Natural killer cell (primary cell): Measurements from ENCODE around the gene CD52. TPM values are rescaled to one million over a fixed set of nuclear protein-coding genes. Genes with fewer than 3 reads are reported as not detected.

Experiments used
- ATAC-seq, 3 donors: fragments of 150-1000 bp in 2 of 3; fragments of 200-7000 bp in 1 of 3; cut with Tn5 transposase; 1 replicate in 1 of 3; 2 replicates in 2 of 3; pipeline ENCODE4 v1.10.0; 2021; ENCODE audit warnings: mild to moderate bottlenecking in 2 of 3, moderate library complexity in 2 of 3
- DNase-seq, 2 donors: peaks; one replicate each; pipeline versions ENCODE4 v3.0.0 to v3.0.0-alpha.2; 2013 to 2021; ENCODE audit warnings: mixed read lengths in 1 of 2
- H3K27ac ChIP-seq: one replicate; pipeline ENCODE4 v1.5.1; 2013; ENCODE audit warnings: mild to moderate bottlenecking, low read length
- H3K27me3 ChIP-seq: one replicate; pipeline ENCODE4 v1.6.1; 2013; ENCODE audit warnings: low read length; ENCODE audit not compliant: control insufficient read depth, insufficient read depth
- H3K36me3 ChIP-seq: one replicate; pipeline ENCODE4 v1.6.1; 2013; ENCODE audit warnings: low read length; ENCODE audit not compliant: control insufficient read depth, insufficient read depth
- H3K4me1 ChIP-seq: one replicate; pipeline ENCODE4 v1.6.1; 2013; ENCODE audit warnings: low read length; ENCODE audit not compliant: control insufficient read depth, insufficient read depth
- H3K4me3 ChIP-seq: one replicate; pipeline ENCODE4 v1.5.1; 2013; ENCODE audit warnings: low read length
- H3K9me3 ChIP-seq: one replicate; pipeline ENCODE4 v1.6.1; 2013; ENCODE audit warnings: low read length; ENCODE audit not compliant: control insufficient read depth, insufficient read depth
- H3K27ac Mint-ChIP-seq, 2 donors: one replicate each; pipeline ENCODE4 v1.8.0; 2022; ENCODE audit warnings: mild to moderate bottlenecking in 2 of 2, mixed read lengths in 2 of 2, moderate library complexity in 1 of 2
- H3K27me3 Mint-ChIP-seq, 2 donors: one replicate each; pipeline ENCODE4 v1.8.0; 2022; ENCODE audit warnings: low read depth in 2 of 2, mixed read lengths in 2 of 2
- H3K36me3 Mint-ChIP-seq: one replicate; pipeline ENCODE4 v1.8.0; 2022; ENCODE audit warnings: mixed read lengths
- H3K4me1 Mint-ChIP-seq, 2 donors: one replicate each; pipeline ENCODE4 v1.8.0; 2022; ENCODE audit warnings: mixed read lengths in 2 of 2
- H3K4me3 Mint-ChIP-seq: one replicate; pipeline ENCODE4 v1.8.0; 2022; ENCODE audit warnings: mild to moderate bottlenecking, moderate library complexity, mixed read lengths
- H3K9me3 Mint-ChIP-seq, 2 donors: one replicate each; pipeline ENCODE4 v1.8.0; 2022; ENCODE audit warnings: mixed read lengths in 2 of 2
- WGBS: methylation state at CpG from one replicate; pipeline ENCODE4 v1.1.7; 2013; ENCODE audit warnings: missing lambda C conversion rate; ENCODE audit not compliant: insufficient coverage; 5-methylcytosine and 5-hydroxymethylcytosine counted together
- intact Hi-C: fragments of 100-400 bp; cut with micrococcal nuclease; formaldehyde crosslinking; loops from one replicate; pipeline ENCODE4 v1.14.2; 2022
- total RNA-seq, 4 donors: library from RNA; stranded (reverse); fragments of 120-200 nt in 1 of 4; gene quantifications; one replicate each; pipeline versions ENCODE4 v1.2.3 to v1.2.4, GENCODE V29; 2013 to 2022
- TF ChIP-seq, protein P1 (sequence below): fragments of 200-600 bp; IDR thresholded peaks from one replicate; pipeline ENCODE4 v1.8.0; 2022; ENCODE audit warnings: antibody characterized with exemption

Gene CD52
- total RNA-seq, 3 donors from 2014 or later (not counting 1 experiment from before 2014, with no cell fraction given): 454 to 485 (median 482) TPM

DNA sequence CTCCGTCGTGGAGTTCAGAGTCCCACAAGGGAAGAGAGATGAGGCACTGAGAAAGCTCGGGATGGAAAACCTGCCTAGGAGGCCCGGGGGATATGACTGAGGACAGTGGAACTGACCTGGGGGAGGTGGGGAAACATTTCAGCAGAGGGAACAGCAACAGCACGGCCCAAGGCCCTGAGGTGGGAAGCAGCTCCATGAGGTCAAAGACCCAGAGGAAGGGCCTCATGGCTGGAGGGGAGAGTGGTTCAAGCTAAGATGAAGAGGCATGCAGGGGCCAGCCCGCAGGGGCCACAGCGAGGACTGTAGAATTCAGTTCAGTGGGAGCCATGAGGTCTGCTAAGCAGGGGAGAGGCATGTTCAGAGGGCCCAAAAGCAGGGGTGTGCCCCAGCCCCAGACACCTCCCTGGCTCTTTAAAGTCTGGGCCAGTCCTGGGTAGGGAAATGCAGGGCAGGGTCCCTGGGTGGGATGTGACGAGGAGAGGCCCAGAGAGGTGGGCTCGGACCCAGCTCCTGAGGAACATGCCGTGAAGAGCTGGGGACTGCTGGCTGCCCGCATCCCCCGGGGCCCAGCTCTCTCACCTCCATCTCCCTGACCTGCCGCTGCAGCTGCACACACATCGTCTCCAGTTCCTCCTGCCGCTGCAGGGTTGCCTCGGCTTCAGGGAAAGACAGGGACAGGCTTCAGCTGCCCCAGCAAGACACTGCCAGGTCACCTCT, 21.3 kb upstream of the CD52 start:
- Histone ChIP-seq H3K27ac (no peak overlapping the region), H3K27me3 (no peaks in the 10 kb centered on the region), H3K4me1 (peaks cover 24% of the 10 kb centered on the region), H3K4me3 (no peak overlapping the region), H3K9me3 (no peaks in the 10 kb centered on the region), H3K36me3 (peaks cover 2% of the 10 kb centered on the region)
- Mint-ChIP-seq H3K27ac (no peak overlapping the region), H3K4me1 (peaks cover 0 to 19% of the 10 kb centered on the region in 2 donors), H3K36me3 (no peaks in the 10 kb centered on the region), H3K27me3 (no peaks in the 10 kb centered on the region), H3K4me3 (no peak overlapping the region), H3K9me3 (no peaks in the 10 kb centered on the region)
- ATAC-seq (no peak), DNase-seq (no peak)
- 88% methylated on average over 16 of the region's 16 CpGs for WGBS
- intact Hi-C loops: no loop called here
- TF ChIP-seq, protein P1, sequence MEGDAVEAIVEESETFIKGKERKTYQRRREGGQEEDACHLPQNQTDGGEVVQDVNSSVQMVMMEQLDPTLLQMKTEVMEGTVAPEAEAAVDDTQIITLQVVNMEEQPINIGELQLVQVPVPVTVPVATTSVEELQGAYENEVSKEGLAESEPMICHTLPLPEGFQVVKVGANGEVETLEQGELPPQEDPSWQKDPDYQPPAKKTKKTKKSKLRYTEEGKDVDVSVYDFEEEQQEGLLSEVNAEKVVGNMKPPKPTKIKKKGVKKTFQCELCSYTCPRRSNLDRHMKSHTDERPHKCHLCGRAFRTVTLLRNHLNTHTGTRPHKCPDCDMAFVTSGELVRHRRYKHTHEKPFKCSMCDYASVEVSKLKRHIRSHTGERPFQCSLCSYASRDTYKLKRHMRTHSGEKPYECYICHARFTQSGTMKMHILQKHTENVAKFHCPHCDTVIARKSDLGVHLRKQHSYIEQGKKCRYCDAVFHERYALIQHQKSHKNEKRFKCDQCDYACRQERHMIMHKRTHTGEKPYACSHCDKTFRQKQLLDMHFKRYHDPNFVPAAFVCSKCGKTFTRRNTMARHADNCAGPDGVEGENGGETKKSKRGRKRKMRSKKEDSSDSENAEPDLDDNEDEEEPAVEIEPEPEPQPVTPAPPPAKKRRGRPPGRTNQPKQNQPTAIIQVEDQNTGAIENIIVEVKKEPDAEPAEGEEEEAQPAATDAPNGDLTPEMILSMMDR: no peak

DNA sequence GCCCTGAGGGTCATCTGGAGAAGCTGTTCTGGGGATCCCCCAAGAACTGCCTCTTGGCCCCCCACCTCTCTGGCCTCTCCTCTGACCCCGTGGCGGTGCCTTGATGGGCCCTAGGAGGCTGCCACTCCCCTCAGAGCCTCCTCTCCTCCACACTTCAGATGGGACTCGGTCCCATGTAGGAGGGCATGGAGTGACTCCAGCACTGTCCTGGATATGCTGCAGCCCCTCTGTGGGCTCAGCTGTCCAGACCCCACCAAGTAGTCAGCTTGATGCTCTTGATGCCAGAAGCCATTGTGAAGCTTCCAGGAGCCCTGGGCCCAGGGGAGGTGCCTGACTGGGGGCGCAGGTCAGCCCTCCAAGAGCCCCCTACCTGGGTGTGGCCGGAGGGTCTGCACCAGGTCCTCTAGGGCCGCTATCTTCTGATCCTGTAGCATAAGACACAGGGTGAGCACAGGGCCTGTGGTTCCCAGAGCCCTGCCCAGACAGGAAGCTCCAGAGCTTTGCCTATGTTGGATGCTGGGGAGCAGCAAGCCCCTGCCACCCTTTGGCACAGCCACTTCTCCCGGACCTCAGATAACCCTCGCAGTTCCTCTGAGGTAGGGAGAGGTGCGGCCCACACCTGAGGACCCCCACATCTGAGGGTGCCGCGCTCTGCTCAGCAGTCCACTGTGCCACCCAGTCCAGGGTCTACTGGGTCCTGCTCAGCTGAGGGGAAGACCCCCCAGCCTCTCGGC, 20.5 kb upstream of the CD52 start:
- H3K4me1 ChIP-seq: peaks cover 17% of the 10 kb centered on the region
- Mint-ChIP-seq H3K27me3 (no peaks in the 10 kb centered on the region), H3K36me3 (no peaks in the 10 kb centered on the region), H3K4me1 (peaks cover 0 to 12% of the 10 kb centered on the region in 2 donors), H3K4me3 (no peak overlapping the region), H3K9me3 (no peaks in the 10 kb centered on the region), H3K27ac (no peak overlapping the region)
- H3K4me3 ChIP-seq: no peak overlapping the region
- intact Hi-C loops: no loop called here
- ATAC-seq: no peak
- peaks cover 2% of the 10 kb centered on the region for H3K36me3 ChIP-seq
- H3K9me3 ChIP-seq: no peaks in the 10 kb centered on the region
- 96% methylated on average over 12 of the region's 12 CpGs for WGBS
- H3K27me3 ChIP-seq: no peaks in the 10 kb centered on the region
- TF ChIP-seq, protein P1: no peak
- H3K27ac ChIP-seq: no peak overlapping the region
- DNase-seq: no peak

DNA sequence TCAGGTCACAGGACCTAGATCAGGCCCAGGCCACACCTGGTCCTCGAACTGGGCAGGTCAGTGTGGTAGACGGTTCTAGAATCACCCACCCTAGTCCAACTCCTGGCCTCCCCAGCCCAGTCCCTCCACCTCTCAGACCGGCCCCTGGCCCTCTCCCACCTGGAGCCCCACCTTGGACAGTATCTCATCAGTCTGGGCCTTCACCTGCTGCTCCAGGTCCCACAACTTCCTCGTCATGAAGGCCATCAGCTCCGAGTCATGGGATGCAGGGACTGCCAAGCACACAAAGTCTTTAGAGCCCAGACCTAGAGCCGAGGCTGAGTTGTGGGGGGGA, 20.0 kb upstream of the CD52 start:
- H3K27ac ChIP-seq: no peak overlapping the region
- no peaks in the 10 kb centered on the region for H3K9me3 Mint-ChIP-seq
- intact Hi-C loops: no loop called here
- peaks cover 0 to 10% of the 10 kb centered on the region in 2 donors for H3K4me1 Mint-ChIP-seq
- no peak overlapping the region for H3K4me3 Mint-ChIP-seq
- H3K27me3 Mint-ChIP-seq: no peaks in the 10 kb centered on the region
- no peaks in the 10 kb centered on the region for H3K36me3 Mint-ChIP-seq
- WGBS: 83% methylated on average over 6 of the region's 6 CpGs
- no peak overlapping the region for H3K27ac Mint-ChIP-seq
- peaks cover 2% of the 10 kb centered on the region for H3K36me3 ChIP-seq
- no peaks in the 10 kb centered on the region for H3K27me3 ChIP-seq
- no peaks in the 10 kb centered on the region for H3K9me3 ChIP-seq
- ATAC-seq (no peak), DNase-seq (no peak)
- TF ChIP-seq, protein P1: no peak
- H3K4me1 ChIP-seq: peaks cover 15% of the 10 kb centered on the region
- H3K4me3 ChIP-seq: no peak overlapping the region
